Measurements from ENCODE around the gene EPB41. TPM values are rescaled to one million over a fixed set of nuclear protein-coding genes. Genes with fewer than 3 reads are reported as not detected.

EPB41 gene
- total RNA-seq, 2 donors from 2014 or later: 39.4 to 54.4 TPM

DNA sequence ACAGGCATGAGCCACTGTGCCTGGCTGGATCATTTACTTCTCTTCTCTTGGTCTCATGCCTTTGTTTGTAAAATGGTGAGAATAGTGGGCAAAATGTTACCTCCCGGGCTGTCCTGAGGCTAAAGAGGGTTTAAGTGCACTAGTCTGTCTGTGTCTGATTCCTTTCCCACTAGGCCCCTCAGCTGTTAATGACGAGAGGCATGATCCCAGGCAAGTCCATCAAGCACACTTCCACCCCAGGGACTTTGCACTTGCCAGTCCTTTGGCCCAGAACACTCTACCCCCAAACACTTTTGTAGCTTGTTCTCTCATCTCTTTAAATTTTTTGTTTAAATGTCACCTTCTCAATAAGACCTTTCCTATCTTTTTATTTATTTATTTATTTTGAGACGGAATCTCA is 13.8 kb upstream of the EPB41 start:
- H3K4me1 ChIP-seq (replicated peaks): no peaks in the 10 kb centered on the region
- 92% methylated on average over 3 of the region's 3 CpGs for WGBS
- TF ChIP-seq POLR2A (IDR thresholded peaks at IDR 0.05) (no peak), POLR2AphosphoS5 (IDR thresholded peaks at IDR 0.05) (no peak)
- TF ChIP-seq, protein P1, sequence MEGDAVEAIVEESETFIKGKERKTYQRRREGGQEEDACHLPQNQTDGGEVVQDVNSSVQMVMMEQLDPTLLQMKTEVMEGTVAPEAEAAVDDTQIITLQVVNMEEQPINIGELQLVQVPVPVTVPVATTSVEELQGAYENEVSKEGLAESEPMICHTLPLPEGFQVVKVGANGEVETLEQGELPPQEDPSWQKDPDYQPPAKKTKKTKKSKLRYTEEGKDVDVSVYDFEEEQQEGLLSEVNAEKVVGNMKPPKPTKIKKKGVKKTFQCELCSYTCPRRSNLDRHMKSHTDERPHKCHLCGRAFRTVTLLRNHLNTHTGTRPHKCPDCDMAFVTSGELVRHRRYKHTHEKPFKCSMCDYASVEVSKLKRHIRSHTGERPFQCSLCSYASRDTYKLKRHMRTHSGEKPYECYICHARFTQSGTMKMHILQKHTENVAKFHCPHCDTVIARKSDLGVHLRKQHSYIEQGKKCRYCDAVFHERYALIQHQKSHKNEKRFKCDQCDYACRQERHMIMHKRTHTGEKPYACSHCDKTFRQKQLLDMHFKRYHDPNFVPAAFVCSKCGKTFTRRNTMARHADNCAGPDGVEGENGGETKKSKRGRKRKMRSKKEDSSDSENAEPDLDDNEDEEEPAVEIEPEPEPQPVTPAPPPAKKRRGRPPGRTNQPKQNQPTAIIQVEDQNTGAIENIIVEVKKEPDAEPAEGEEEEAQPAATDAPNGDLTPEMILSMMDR (IDR thresholded peaks at IDR 0.05): no peak
- H3K9me3 ChIP-seq: no peaks in the 10 kb centered on the region
- no peak overlapping the region for H3K4me3 ChIP-seq
- intact Hi-C loops (cut with DNase I): no loop called here
- no peak for DNase-seq (ENCODE audit: low spot score)
- no peaks in the 10 kb centered on the region for H3K27me3 ChIP-seq (replicated peaks; ENCODE audit: insufficient read depth)
- no peak overlapping the region for H3K27ac ChIP-seq
- no peaks in the 10 kb centered on the region for H3K36me3 ChIP-seq

DNA sequence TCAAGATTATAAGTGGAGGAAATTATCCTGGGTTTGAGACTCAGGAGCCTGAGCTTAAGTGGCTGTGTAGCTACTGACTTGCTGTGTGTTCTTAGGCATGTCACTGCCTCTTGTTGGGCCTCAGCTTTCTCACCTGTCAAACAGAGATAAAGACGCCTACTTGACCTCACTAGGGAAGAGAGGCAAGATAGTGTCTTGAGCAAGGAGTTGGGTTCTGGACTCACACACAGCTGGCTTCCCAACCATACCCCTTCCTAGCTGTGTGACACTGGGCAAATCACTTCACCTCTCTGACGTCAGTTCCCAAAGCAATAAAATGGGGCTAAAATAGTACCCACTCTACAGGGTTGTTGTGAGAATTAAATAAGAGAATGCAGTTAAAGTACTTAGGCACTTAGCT is 11.6 kb upstream of the EPB41 start:
- TF ChIP-seq POLR2A (IDR thresholded peaks at IDR 0.05) (no peak), POLR2AphosphoS5 (IDR thresholded peaks at IDR 0.05) (no peak)
- TF ChIP-seq, protein P1 (IDR thresholded peaks at IDR 0.05): no peak
- no peak overlapping the region for H3K27ac ChIP-seq
- H3K4me3 ChIP-seq: no peak overlapping the region
- no peaks in the 10 kb centered on the region for H3K9me3 ChIP-seq
- H3K27me3 ChIP-seq (replicated peaks; ENCODE audit: insufficient read depth): no peaks in the 10 kb centered on the region
- WGBS: 100% methylated on average over 2 of the region's 2 CpGs
- H3K36me3 ChIP-seq: no peaks in the 10 kb centered on the region
- no peaks in the 10 kb centered on the region for H3K4me1 ChIP-seq (replicated peaks)
- intact Hi-C loops (cut with DNase I): no loop called here
- no peak for DNase-seq (ENCODE audit: low spot score)

DNA sequence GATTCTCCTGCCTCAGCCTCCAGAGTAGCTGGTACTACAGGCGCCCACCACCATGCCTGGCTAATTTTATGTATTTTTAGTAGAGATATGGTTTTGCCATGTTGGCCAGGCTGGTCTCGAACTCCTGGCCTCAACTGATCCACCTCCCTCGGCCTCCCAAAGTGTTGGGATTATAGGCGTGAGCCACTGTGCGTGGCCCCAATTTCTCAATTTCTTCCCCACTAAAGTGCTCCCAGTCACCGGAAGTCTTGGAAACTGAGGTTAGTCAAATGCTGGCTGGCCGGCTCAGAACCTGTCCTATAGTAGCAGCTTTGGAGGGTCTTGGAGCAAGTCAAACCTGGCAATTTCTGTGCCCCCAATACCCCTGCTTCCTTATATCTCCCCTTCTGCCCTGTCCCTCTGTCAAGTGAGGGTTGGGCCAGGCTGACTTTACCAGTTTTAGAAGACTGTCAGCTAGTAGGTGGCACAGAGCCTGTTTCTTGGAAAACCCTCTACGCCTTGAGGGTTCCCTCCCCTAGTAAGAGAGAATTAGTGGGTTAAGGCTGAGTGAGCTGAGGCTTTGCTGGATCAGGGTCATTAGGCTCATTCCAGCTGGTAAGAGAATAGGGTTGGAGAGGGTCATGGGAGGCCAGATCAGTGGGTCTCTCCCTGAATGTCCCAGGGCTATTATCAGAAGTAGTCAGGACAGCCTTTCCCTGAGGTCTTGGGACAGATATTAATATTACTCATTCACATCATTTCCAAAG is 8.3 kb upstream of the EPB41 start:
- 91% methylated on average over 8 of the region's 8 CpGs for WGBS
- Histone ChIP-seq H3K9me3 (no peaks in the 10 kb centered on the region), H3K36me3 (no peaks in the 10 kb centered on the region), H3K4me1 (replicated peaks) (no peaks in the 10 kb centered on the region), H3K27ac (no peak overlapping the region), H3K27me3 (replicated peaks; ENCODE audit: insufficient read depth) (no peaks in the 10 kb centered on the region), H3K4me3 (no peak overlapping the region)
- TF ChIP-seq POLR2AphosphoS5 (IDR thresholded peaks at IDR 0.05): no peak
- TF ChIP-seq, protein P1 (IDR thresholded peaks at IDR 0.05): no peak
- TF ChIP-seq POLR2A (IDR thresholded peaks at IDR 0.05): no peak
- intact Hi-C loops (cut with DNase I): no loop called here
- DNase-seq (ENCODE audit: low spot score): no peak

DNA sequence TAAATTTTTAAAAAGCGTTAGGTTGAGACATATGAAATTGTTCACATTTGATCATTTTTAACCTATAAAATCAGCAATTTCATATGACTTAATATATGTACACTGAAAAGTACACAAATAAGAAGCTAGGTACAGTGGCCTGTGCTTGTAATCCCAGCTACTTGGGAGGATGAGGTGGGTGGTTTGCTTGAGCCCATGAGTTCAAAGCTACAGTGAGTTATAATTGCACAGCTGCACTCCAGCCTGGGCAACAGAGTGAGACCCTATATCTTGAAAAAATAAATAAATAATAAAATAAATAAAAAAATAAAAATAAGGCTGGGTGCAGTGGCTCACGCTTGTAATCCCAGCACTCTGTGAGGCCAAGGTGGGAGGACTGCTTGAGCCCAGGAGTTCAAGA is 5.2 kb upstream of the EPB41 start:
- no peak for DNase-seq (ENCODE audit: low spot score)
- H3K27me3 ChIP-seq (replicated peaks; ENCODE audit: insufficient read depth): no peaks in the 10 kb centered on the region
- no peaks in the 10 kb centered on the region for H3K9me3 ChIP-seq
- WGBS: 93% methylated on average over 2 of the region's 2 CpGs
- H3K36me3 ChIP-seq: no peaks in the 10 kb centered on the region
- H3K4me1 ChIP-seq (replicated peaks): peaks cover 6% of the 10 kb centered on the region
- H3K27ac ChIP-seq: no peak overlapping the region
- no peak overlapping the region for H3K4me3 ChIP-seq
- intact Hi-C loops (cut with DNase I): no loop called here
- TF ChIP-seq, protein P1 (IDR thresholded peaks at IDR 0.05): no peak
- TF ChIP-seq POLR2A (IDR thresholded peaks at IDR 0.05) (no peak), POLR2AphosphoS5 (IDR thresholded peaks at IDR 0.05) (no peak)

Measured in prostate gland (tissue), 2 donors.